Fibroblast of villous mesenchyme (primary cell): ENCODE results near the gene ERBB2. TPM values are rescaled to one million over a fixed set of nuclear protein-coding genes. Genes with fewer than 3 reads are reported as not detected.
"Not testable (repeated sequence)": the region's sequence is repeated elsewhere in the genome, so short reads cannot be mapped to it uniquely, and the experiment has no call there.

Source experiments
- DNase-seq: peaks from one replicate; pipeline ENCODE4 v3.0.0-alpha.2; 2010; ENCODE audit warnings: low read depth
- H3K4me3 ChIP-seq: 2 replicates; pipeline ENCODE4 v1.5.1; 2011; ENCODE audit warnings: low read depth, mild to moderate bottlenecking, low read length
- CTCF ChIP-seq: IDR thresholded peaks from 2 replicates; pipeline ENCODE4 v1.5.1; 2012; ENCODE audit warnings: low read depth, mild to moderate bottlenecking, low read length; ENCODE audit not compliant: insufficient read depth
- total RNA-seq: library from RNA; depleted of rRNA; stranded (reverse); fragments of >200 nt; gene quantifications from 2 replicates; pipeline ENCODE4 v1.2.3, GENCODE V29; 2012

Gene ERBB2
- total RNA-seq, 1 donor = 47.1 TPM

GRCh38 chr17:39706383-39706782, 6.5 kb downstream of the ERBB2 start:
- TF ChIP-seq CTCF = no peak
- no peak overlapping the region for H3K4me3 ChIP-seq
- DNase-seq = no peak

DNA sequence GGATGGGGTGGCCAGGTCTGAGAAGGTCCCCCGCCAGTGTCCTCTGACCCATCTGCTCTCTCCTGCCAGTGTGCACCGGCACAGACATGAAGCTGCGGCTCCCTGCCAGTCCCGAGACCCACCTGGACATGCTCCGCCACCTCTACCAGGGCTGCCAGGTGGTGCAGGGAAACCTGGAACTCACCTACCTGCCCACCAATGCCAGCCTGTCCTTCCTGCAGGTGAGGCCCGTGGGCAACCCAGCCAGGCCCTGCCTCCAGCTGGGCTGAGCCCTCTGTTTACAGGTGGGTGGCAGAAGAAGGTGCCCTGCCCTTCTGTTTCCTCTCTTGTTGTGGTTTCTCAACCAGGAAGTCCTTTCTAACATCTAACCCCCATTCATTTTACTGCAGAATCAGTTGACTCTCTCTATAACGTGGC, 7.1 kb downstream of the ERBB2 start:
- TF ChIP-seq CTCF = no peak
- no peak overlapping the region for H3K4me3 ChIP-seq
- no peak for DNase-seq

DNA sequence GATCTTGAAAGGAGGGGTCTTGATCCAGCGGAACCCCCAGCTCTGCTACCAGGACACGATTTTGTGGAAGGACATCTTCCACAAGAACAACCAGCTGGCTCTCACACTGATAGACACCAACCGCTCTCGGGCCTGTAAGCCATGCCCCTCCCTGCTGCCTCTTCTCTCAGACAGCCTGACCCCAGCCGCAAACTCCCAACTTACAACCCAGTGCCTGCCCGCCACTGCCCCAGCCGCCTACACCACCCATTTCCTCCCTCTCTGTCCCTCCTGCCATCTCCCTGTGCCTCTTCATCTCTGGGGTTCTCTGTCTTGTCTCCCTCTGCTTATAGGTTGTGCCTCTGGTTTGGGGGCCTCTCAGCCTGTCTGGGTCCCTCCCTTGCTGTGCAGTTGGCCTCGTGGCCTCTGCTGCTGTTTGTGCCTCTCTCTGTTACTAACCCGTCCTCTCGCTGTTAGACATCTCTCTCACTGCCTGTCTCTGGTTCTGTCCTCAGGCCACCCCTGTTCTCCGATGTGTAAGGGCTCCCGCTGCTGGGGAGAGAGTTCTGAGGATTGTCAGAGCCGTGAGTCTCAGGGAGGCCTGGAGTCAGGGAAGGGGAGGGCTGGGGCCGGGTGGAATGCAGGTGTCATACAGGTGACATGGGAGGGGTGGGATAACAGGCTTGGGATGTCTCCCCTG, 9.6 kb downstream of the ERBB2 start:
- no peak for DNase-seq
- no peak overlapping the region for H3K4me3 ChIP-seq
- no peak for TF ChIP-seq CTCF

- no peak for TF ChIP-seq CTCF
- no peak for DNase-seq
- no peak overlapping the region for H3K4me3 ChIP-seq
These were observed 10.4 kb downstream of the ERBB2 start for GRCh38 chr17:39709998-39710964.

- H3K4me3 ChIP-seq, DNase-seq: not testable (repeated sequence)
These were observed 11.2 kb downstream of the ERBB2 start for GRCh38 chr17:39711071-39711470.

DNA sequence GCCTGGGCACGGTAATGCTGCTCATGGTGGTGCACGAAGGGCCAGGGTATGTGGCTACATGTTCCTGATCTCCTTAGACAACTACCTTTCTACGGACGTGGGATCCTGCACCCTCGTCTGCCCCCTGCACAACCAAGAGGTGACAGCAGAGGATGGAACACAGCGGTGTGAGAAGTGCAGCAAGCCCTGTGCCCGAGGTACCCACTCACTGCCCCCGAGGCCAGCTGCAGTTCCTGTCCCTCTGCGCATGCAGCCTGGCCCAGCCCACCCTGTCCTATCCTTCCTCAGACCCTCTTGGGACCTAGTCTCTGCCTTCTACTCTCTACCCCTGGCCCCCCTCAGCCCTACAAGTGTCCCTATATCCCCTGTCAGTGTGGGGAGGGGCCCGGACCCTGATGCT, 12.0 kb downstream of the ERBB2 start:
- no peak for DNase-seq
- no peak for TF ChIP-seq CTCF
- no peak overlapping the region for H3K4me3 ChIP-seq

DNA sequence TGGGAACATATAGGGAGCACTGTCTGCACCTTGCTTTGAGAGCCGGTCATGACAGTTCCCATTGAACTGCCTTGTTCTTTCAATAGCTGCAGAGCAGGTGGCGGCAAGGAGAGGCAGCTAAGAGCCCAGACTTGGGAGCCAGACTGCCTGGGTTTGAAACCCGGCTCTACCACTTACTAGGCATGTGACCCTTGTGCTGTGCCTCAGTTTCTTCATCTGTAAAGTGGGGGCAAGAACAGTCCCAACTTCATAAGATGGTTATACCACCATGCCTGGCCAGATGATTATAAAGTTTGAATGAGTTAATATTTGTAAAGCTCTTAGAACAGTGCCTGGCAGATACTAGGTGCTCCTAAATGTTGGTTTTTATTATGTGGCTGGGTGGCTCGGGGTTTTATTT, 14.4 kb downstream of the ERBB2 start:
- no peak overlapping the region for H3K4me3 ChIP-seq
- no peak for DNase-seq
- no peak for TF ChIP-seq CTCF
